Measurements from ENCODE around the gene TMEM132D. TPM values are rescaled to one million over a fixed set of nuclear protein-coding genes. Genes with fewer than 3 reads are reported as not detected.

Gene TMEM132D
- total RNA-seq, 3 donors from 2014 or later: 0.09 to 0.24 (median 0.12) TPM

DNA sequence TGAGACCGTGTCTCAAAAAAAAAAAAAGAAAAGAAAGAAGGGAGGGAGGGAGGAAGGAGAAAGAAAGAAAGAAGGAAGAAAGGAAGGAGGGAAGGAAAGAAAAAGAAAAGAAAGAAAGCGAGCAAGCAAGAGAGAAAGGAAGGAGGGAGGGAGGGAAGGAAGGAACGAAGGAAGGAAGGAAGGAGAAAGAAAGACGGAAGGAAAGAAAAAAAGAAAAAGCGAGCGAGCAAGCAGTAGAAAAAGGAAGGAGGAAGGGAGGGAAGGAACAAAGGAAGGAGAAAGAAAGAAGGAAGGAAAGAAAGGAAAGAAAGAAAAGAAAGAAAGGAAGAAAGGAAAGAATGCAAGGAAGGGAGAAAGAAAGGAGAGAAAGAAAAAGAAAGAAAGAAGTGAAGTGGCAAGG is 546.6 kb downstream of the TMEM132D start:
- intact Hi-C loops (cut with DNase I, micrococcal nuclease): no loop called here
- Histone ChIP-seq H3K9me3 (no peaks in the 10 kb centered on the region), H3K36me3 (ENCODE audit: low read depth) (no peaks in the 10 kb centered on the region), H3K4me1 (ENCODE audit: low read depth) (no peaks in the 10 kb centered on the region), H3K4me3 (no peak overlapping the region)
- ATAC-seq (no peak), DNase-seq (no peak)
- TF ChIP-seq, protein P1, sequence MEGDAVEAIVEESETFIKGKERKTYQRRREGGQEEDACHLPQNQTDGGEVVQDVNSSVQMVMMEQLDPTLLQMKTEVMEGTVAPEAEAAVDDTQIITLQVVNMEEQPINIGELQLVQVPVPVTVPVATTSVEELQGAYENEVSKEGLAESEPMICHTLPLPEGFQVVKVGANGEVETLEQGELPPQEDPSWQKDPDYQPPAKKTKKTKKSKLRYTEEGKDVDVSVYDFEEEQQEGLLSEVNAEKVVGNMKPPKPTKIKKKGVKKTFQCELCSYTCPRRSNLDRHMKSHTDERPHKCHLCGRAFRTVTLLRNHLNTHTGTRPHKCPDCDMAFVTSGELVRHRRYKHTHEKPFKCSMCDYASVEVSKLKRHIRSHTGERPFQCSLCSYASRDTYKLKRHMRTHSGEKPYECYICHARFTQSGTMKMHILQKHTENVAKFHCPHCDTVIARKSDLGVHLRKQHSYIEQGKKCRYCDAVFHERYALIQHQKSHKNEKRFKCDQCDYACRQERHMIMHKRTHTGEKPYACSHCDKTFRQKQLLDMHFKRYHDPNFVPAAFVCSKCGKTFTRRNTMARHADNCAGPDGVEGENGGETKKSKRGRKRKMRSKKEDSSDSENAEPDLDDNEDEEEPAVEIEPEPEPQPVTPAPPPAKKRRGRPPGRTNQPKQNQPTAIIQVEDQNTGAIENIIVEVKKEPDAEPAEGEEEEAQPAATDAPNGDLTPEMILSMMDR (IDR thresholded peaks at IDR 0.05): no peak

- Histone ChIP-seq H3K4me3 (no peak overlapping the region), H3K36me3 (ENCODE audit: low read depth) (no peaks in the 10 kb centered on the region), H3K9me3 (peaks cover 5% of the 10 kb centered on the region), H3K4me1 (ENCODE audit: low read depth) (no peaks in the 10 kb centered on the region)
- DNase-seq (no peak), ATAC-seq (no peak)
- TF ChIP-seq, protein P1 (IDR thresholded peaks at IDR 0.05): no peak
- intact Hi-C loops (cut with DNase I, micrococcal nuclease): no loop called here
Measured at GRCh38 chr12:129351481-129351880, 552.3 kb downstream of the TMEM132D start.

DNA sequence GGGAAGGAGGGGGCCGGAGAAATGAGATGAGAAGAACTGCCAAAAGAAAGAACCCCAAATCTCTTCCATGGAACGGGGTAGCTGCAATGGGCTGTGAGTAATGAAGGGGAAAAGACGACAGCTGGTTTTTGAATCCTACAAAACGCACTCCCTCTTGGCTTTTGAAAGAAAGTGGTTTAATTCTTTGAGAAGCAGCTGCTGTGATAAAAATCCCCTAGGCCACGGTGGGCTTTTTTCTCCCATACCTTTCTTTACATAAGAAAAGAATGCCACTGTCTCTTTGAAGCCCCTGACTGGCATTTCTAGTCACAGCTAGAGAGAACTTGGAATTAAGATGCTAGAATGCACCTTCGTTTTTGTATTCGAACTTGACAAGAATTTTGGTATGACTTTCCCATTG is 564.5 kb downstream of the TMEM132D start:
- ATAC-seq: no peak
- peaks cover 16% of the 10 kb centered on the region for H3K9me3 ChIP-seq
- intact Hi-C loops (cut with DNase I, micrococcal nuclease): no loop called here

GRCh38 chr12:129337413-129337812 is 566.4 kb downstream of the TMEM132D start:
- ATAC-seq (no peak), DNase-seq (no peak)
- intact Hi-C loops (cut with DNase I, micrococcal nuclease): no loop called here
- TF ChIP-seq, protein P1 (IDR thresholded peaks at IDR 0.05): no peak
- Histone ChIP-seq H3K4me3 (no peak overlapping the region), H3K9me3 (peaks cover 16% of the 10 kb centered on the region), H3K36me3 (ENCODE audit: low read depth) (no peaks in the 10 kb centered on the region), H3K4me1 (ENCODE audit: low read depth) (no peaks in the 10 kb centered on the region)

More for the DNA sequence above, 564.5 kb downstream of the TMEM132D start:
- Histone ChIP-seq H3K4me1 (ENCODE audit: low read depth) (no peaks in the 10 kb centered on the region), H3K36me3 (ENCODE audit: low read depth) (no peaks in the 10 kb centered on the region), H3K4me3 (no peak overlapping the region)
- no peak for DNase-seq
- TF ChIP-seq, protein P1 (IDR thresholded peaks at IDR 0.05): no peak

DNA sequence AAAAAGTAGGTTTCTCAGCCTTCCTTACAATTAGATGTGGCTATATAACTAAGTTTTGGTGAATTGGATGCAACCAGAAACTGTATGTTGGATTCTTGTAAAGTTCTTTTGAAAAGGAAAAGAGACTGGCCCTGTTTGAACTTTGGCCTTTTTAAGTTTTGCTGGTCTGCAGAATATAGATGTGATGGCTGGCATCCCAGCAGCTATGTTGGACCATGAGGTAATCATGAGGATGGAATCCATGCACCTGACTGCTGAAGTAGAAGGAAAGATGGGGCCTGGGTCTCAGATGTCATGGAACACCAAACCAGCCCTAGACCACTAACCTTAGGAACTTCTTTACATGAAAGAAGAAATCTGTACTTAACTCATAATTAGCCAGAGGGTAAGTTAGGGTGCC is 568.1 kb downstream of the TMEM132D start:
- no peaks in the 10 kb centered on the region for H3K36me3 ChIP-seq (ENCODE audit: low read depth)
- H3K4me3 ChIP-seq: no peak overlapping the region
- TF ChIP-seq, protein P1 (IDR thresholded peaks at IDR 0.05): no peak
- H3K9me3 ChIP-seq: peaks cover 16% of the 10 kb centered on the region
- DNase-seq (no peak), ATAC-seq (no peak)
- intact Hi-C loops (cut with DNase I, micrococcal nuclease): no loop called here
- H3K4me1 ChIP-seq (ENCODE audit: low read depth): no peaks in the 10 kb centered on the region

DNA sequence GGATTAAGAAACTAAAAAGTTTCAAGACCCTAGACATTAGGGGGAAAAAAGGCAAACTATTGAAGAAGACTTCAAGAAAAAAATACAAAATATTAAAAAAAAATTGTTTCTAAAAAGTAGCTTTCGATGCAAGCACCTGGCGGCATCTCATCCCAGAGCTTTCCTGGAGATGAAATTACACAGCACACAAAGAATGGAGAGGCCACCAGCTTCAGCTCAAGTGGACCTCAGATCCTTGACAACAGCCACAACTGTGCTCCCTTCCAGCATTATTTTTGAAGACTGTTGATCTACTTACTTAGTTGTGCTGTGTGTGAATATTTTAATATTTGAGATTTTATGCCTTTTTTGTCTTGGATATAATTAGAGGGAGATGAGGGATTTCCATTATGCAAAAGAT is 571.5 kb downstream of the TMEM132D start:
- Histone ChIP-seq H3K4me3 (no peak overlapping the region), H3K4me1 (ENCODE audit: low read depth) (no peaks in the 10 kb centered on the region), H3K9me3 (peaks cover 13% of the 10 kb centered on the region), H3K36me3 (ENCODE audit: low read depth) (no peaks in the 10 kb centered on the region)
- intact Hi-C loops (cut with DNase I, micrococcal nuclease): no loop called here
- TF ChIP-seq, protein P1 (IDR thresholded peaks at IDR 0.05): no peak
- DNase-seq (no peak), ATAC-seq (no peak)

All from mucosa of descending colon (tissue), 3 donors.